A673 (cell line): ENCODE data around the gene CYP2C19. TPM values are rescaled to one million over a fixed set of nuclear protein-coding genes. Genes with fewer than 3 reads are reported as not detected.

Experiments
- BruUV-seq: library from RNA; stranded (reverse); fragments of 400-500 nt; replicated peaks from 2 replicates; lab custom pipeline; 2021; lab: Mats Ljungman, UMichigan
- CTCF ChIA-PET: fragments of 300-600 bp; sonication (Branson Sonifier 250); formaldehyde crosslinking; loops from one replicate; lab custom pipeline; 2022; ENCODE audit warnings: antibody characterized with exemption; lab: Charles Lee
- POLR2A ChIA-PET: fragments of 300-600 bp; sonication (Branson Sonifier 250); formaldehyde crosslinking; loops from one replicate; lab custom pipeline; 2022; ENCODE audit warnings: antibody characterized with exemption; ENCODE audit not compliant: low non-redundant PET; lab: Charles Lee
- DNase-seq: peaks from one replicate; pipeline ENCODE4 v3.0.0-alpha.2; 2015; ENCODE audit warnings: low spot score
- H3K27ac ChIP-seq: fragments of 200-600 bp; sonication (generic); 2 replicates; pipeline ENCODE4 v1.5.1; 2016; ENCODE audit warnings: mixed run types, low read depth, mild to moderate bottlenecking, mixed read lengths, antibody characterized with exemption, low read length; ENCODE audit not compliant: poor library complexity, severe bottlenecking
- H3K27me3 ChIP-seq: fragments of 200-600 bp; sonication (generic); replicated peaks from 2 replicates; pipeline ENCODE4 v1.6.1; 2017; ENCODE audit warnings: mixed run types, low read depth, mild to moderate bottlenecking, mixed read lengths, antibody characterized with exemption, low read length; ENCODE audit not compliant: insufficient read depth, poor library complexity
- H3K36me3 ChIP-seq: fragments of 200-600 bp; sonication (generic); 2 replicates; pipeline ENCODE4 v1.6.1; 2016; ENCODE audit warnings: mixed run types, mild to moderate bottlenecking, mixed read lengths, antibody characterized with exemption, low read length; ENCODE audit not compliant: insufficient read depth, poor library complexity, severe bottlenecking
- H3K4me1 ChIP-seq: fragments of 200-600 bp; sonication (generic); 2 replicates; pipeline ENCODE4 v1.6.1; 2017; ENCODE audit warnings: mixed run types, mild to moderate bottlenecking, mixed read lengths, antibody characterized with exemption, low read length; ENCODE audit not compliant: insufficient read depth, poor library complexity, severe bottlenecking
- H3K4me3 ChIP-seq: fragments of 200-600 bp; sonication (generic); 2 replicates; pipeline ENCODE4 v1.5.1; 2016; ENCODE audit warnings: low read depth, mixed run types, mild to moderate bottlenecking, mixed read lengths, low read length; ENCODE audit not compliant: poor library complexity, severe bottlenecking
- H3K9me3 ChIP-seq: fragments of 200-600 bp; sonication (generic); 2 replicates; pipeline ENCODE4 v1.6.1; 2016; ENCODE audit warnings: mixed run types, low read depth, mild to moderate bottlenecking, mixed read lengths, antibody characterized with exemption, low read length; ENCODE audit not compliant: poor library complexity, severe bottlenecking
- CTCF ChIP-seq: fragments of 300-800, 200-600 bp; sonication (generic); conservative IDR thresholded peaks from 2 replicates; pipeline ENCODE4 v1.5.1; 2017; ENCODE audit warnings: low read depth, mild to moderate bottlenecking, antibody characterized with exemption, low read length, moderate library complexity, mixed read lengths
- EZH2 ChIP-seq: fragments of 200-600 bp; sonication (generic); IDR thresholded peaks from 2 replicates; pipeline ENCODE4 v1.6.1; 2017; ENCODE audit warnings: borderline replicate concordance, low read depth, mild to moderate bottlenecking, mixed read lengths, antibody characterized with exemption, low read length; ENCODE audit not compliant: poor library complexity, severe bottlenecking
- intact Hi-C: fragments of 100-400 bp; cut with micrococcal nuclease; formaldehyde crosslinking; loops from one replicate; pipeline ENCODE4 v1.10.0; 2022; ENCODE audit not compliant: unreplicated experiment
- total RNA-seq: library from RNA; stranded (reverse); gene quantifications from 2 replicates; pipeline ENCODE4 v1.2.3, GENCODE V29; 2021

CYP2C19 gene
- total RNA-seq, 1 experiment from 2014 or later: not detected

GRCh38 chr10:94738588-94738987 is 23.9 kb upstream of the CYP2C19 start:
- TF ChIP-seq EZH2: no peak
- TF ChIP-seq CTCF: no peak
- Histone ChIP-seq H3K4me1 (no peaks in the 10 kb centered on the region), H3K4me3 (no peak overlapping the region), H3K27me3 (no peaks in the 10 kb centered on the region), H3K27ac (no peak overlapping the region), H3K36me3 (no peaks in the 10 kb centered on the region), H3K9me3 (peaks cover 5% of the 10 kb centered on the region)
- CTCF ChIA-PET: no interaction called here
- intact Hi-C loops: no loop called here
- DNase-seq: no peak
- POLR2A ChIA-PET: no interaction called here
- no TSS peak for BruUV-seq

DNA sequence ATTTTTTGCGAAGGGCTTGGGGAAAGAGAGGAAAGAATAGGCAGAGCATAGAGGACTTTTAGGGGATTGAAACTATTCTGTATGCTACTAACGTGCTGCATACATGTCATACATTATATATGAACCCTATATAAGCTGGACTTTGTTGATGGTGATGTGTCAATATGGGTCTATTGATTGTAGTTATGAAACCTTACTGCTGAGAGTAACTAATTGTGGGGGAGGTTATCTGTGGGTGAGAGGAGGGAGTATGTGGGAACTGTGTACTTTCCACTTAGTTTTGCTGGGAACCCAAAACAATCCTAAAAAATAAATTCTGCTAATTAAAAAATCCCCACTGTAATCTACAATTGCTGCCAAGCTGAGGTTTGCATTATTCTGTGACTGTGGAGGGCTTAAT is 15.3 kb upstream of the CYP2C19 start:
- no TSS peak for BruUV-seq
- DNase-seq: no peak
- no peaks in the 10 kb centered on the region for H3K9me3 ChIP-seq
- H3K27ac ChIP-seq: no peak overlapping the region
- H3K4me3 ChIP-seq: no peak overlapping the region
- H3K4me1 ChIP-seq: no peaks in the 10 kb centered on the region
- TF ChIP-seq CTCF (no peak), EZH2 (no peak)
- POLR2A ChIA-PET: no interaction called here
- H3K27me3 ChIP-seq: no peaks in the 10 kb centered on the region
- intact Hi-C loops: no loop called here
- H3K36me3 ChIP-seq: no peaks in the 10 kb centered on the region
- CTCF ChIA-PET: no interaction called here

DNA sequence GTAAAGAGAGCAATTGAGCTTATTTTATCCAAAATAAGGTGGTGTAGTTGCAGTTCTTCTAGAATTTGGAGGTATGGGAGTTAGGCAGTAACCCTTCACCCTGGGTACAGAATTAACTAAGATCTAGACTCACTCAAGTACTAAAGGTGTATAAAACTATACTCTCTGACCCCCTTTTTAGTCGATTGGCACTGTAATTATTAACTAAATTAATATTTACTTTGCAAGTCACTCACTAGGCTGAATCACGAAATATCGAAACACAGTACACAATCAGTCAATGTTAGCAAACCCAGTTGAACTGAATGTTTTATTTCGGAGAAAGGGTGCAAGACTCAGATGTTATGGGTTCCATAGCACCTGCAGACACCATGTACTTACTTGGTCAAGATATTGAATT is 14.6 kb upstream of the CYP2C19 start:
- BruUV-seq: no TSS peak
- no peaks in the 10 kb centered on the region for H3K9me3 ChIP-seq
- no peak for TF ChIP-seq CTCF
- TF ChIP-seq EZH2: no peak
- ChIA-PET CTCF (no interaction called here), POLR2A (no interaction called here)
- no peak for DNase-seq
- H3K27me3 ChIP-seq: no peaks in the 10 kb centered on the region
- H3K4me3 ChIP-seq: no peak overlapping the region
- H3K4me1 ChIP-seq: no peaks in the 10 kb centered on the region
- no peak overlapping the region for H3K27ac ChIP-seq
- intact Hi-C loops: no loop called here
- no peaks in the 10 kb centered on the region for H3K36me3 ChIP-seq
